Neural cell (in vitro differentiated cells): Measurements from ENCODE around the gene CSMD2.
A peak's percentile ranks its signal among the peaks of the same experiment; 100 is the strongest.

Experiments
- EP300 ChIP-seq: fragments of 450-650 bp; conservative IDR thresholded peaks from 2 replicates; pipeline ENCODE4 v1.6.1; 2014; ENCODE audit warnings: antibody characterized with exemption, mild to moderate bottlenecking, moderate library complexity; ENCODE audit not compliant: poor library complexity, severe bottlenecking
- EZH2 ChIP-seq: fragments of 200-600, 300-800 bp; shearing (Covaris generic), sonication (generic); IDR thresholded peaks from 2 replicates; pipeline ENCODE4 v1.6.1; 2014; ENCODE audit warnings: antibody characterized with exemption, low read length, borderline replicate concordance, mild to moderate bottlenecking; ENCODE audit not compliant: insufficient read depth, poor library complexity, severe bottlenecking
- MXI1 ChIP-seq: fragments of 450-650 bp; conservative IDR thresholded peaks from 2 replicates; pipeline ENCODE4 v1.6.1; 2014; ENCODE audit warnings: antibody characterized with exemption, mild to moderate bottlenecking; ENCODE audit not compliant: poor library complexity, severe bottlenecking
- POLR2AphosphoS5 ChIP-seq: IDR thresholded peaks from 2 replicates; pipeline ENCODE4 v1.6.1; 2012
- RAD21 ChIP-seq: fragments of 450-650 bp; conservative IDR thresholded peaks from 2 replicates; pipeline ENCODE4 v1.6.1; 2014; ENCODE audit warnings: antibody characterized with exemption, mild to moderate bottlenecking, moderate library complexity
- TAF1 ChIP-seq: IDR thresholded peaks from 2 replicates; pipeline ENCODE4 v1.6.1; 2012; ENCODE audit warnings: low read depth
- TF ChIP-seq, protein P1 (sequence below): fragments of 450-650 bp; IDR thresholded peaks from 2 replicates; pipeline ENCODE4 v1.5.1; 2014; ENCODE audit warnings: antibody characterized with exemption, mild to moderate bottlenecking, moderate library complexity; ENCODE audit not compliant: poor library complexity, severe bottlenecking
- TF ChIP-seq, protein P2 (sequence below): IDR thresholded peaks from 2 replicates; pipeline ENCODE4 v1.6.1; 2012; ENCODE audit warnings: borderline replicate concordance

DNA sequence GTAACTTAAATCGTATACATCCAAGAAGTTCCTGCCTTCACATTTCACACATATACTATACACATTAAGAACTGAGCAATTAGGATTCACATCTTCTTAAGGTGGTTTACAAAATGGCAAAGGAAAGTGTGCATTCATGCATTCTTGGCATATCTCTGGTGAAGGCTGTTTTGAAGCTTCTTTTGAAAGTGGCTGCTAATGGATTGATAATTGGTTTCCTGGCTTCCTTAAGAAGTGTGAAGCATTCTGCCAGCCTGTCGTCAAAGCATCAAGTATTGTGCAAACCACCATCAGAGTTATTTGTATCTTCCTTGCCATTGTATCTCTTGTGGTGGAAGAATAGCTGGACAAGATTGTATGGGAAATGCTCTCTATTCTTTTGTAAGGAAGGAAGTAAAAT lies 396.2 kb downstream of the CSMD2 start:
- TF ChIP-seq TAF1 = no peak
- TF ChIP-seq, protein P1, sequence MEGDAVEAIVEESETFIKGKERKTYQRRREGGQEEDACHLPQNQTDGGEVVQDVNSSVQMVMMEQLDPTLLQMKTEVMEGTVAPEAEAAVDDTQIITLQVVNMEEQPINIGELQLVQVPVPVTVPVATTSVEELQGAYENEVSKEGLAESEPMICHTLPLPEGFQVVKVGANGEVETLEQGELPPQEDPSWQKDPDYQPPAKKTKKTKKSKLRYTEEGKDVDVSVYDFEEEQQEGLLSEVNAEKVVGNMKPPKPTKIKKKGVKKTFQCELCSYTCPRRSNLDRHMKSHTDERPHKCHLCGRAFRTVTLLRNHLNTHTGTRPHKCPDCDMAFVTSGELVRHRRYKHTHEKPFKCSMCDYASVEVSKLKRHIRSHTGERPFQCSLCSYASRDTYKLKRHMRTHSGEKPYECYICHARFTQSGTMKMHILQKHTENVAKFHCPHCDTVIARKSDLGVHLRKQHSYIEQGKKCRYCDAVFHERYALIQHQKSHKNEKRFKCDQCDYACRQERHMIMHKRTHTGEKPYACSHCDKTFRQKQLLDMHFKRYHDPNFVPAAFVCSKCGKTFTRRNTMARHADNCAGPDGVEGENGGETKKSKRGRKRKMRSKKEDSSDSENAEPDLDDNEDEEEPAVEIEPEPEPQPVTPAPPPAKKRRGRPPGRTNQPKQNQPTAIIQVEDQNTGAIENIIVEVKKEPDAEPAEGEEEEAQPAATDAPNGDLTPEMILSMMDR = no peak
- TF ChIP-seq POLR2AphosphoS5 = peak; percentile 48
- TF ChIP-seq EZH2 = no peak
- peak; percentile 46 for TF ChIP-seq EP300
- TF ChIP-seq, protein P2, sequence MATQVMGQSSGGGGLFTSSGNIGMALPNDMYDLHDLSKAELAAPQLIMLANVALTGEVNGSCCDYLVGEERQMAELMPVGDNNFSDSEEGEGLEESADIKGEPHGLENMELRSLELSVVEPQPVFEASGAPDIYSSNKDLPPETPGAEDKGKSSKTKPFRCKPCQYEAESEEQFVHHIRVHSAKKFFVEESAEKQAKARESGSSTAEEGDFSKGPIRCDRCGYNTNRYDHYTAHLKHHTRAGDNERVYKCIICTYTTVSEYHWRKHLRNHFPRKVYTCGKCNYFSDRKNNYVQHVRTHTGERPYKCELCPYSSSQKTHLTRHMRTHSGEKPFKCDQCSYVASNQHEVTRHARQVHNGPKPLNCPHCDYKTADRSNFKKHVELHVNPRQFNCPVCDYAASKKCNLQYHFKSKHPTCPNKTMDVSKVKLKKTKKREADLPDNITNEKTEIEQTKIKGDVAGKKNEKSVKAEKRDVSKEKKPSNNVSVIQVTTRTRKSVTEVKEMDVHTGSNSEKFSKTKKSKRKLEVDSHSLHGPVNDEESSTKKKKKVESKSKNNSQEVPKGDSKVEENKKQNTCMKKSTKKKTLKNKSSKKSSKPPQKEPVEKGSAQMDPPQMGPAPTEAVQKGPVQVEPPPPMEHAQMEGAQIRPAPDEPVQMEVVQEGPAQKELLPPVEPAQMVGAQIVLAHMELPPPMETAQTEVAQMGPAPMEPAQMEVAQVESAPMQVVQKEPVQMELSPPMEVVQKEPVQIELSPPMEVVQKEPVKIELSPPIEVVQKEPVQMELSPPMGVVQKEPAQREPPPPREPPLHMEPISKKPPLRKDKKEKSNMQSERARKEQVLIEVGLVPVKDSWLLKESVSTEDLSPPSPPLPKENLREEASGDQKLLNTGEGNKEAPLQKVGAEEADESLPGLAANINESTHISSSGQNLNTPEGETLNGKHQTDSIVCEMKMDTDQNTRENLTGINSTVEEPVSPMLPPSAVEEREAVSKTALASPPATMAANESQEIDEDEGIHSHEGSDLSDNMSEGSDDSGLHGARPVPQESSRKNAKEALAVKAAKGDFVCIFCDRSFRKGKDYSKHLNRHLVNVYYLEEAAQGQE = no peak
- no peak for TF ChIP-seq MXI1
- TF ChIP-seq RAD21 = no peak
